KMS-11 (cell line): Measurements from ENCODE around the gene PRPF18.

ENCODE experiments used
- H2AFZ ChIP-seq: fragments of 200-600 bp; sonication (generic); 2 replicates; pipeline ENCODE4 v1.6.1; 2016; ENCODE audit warnings: antibody characterized with exemption, mixed run types, low read depth
- H3K27ac ChIP-seq: fragments of 200-600 bp; sonication (generic); 2 replicates; pipeline ENCODE4 v1.6.1; 2016; ENCODE audit warnings: mild to moderate bottlenecking, mixed run types
- H3K27me3 ChIP-seq: fragments of 200-600 bp; sonication (generic); 2 replicates; pipeline ENCODE4 v1.6.1; 2017; ENCODE audit warnings: mild to moderate bottlenecking, low read depth, mixed run types, moderate library complexity; ENCODE audit not compliant: insufficient read depth
- H3K36me3 ChIP-seq: fragments of 200-600 bp; sonication (generic); 2 replicates; pipeline ENCODE4 v1.6.1; 2017; ENCODE audit warnings: mild to moderate bottlenecking, mixed run types; ENCODE audit not compliant: insufficient read depth
- H3K4me1 ChIP-seq: fragments of 200-600 bp; sonication (generic); 2 replicates; pipeline ENCODE4 v1.6.1; 2016; ENCODE audit warnings: mild to moderate bottlenecking, low read depth, mixed run types; ENCODE audit not compliant: poor library complexity, severe bottlenecking
- H3K4me2 ChIP-seq: fragments of 200-600 bp; sonication (generic); 2 replicates; pipeline ENCODE4 v1.7.0; 2016; ENCODE audit warnings: mild to moderate bottlenecking, mixed run types
- H3K4me3 ChIP-seq: fragments of 200-600 bp; sonication (generic); IDR thresholded peaks from 2 replicates; pipeline ENCODE4 v1.6.1; 2017; ENCODE audit warnings: low read depth, low read length, mixed read lengths; ENCODE audit not compliant: insufficient read depth
- H3K79me2 ChIP-seq: fragments of 200-600 bp; sonication (generic); 2 replicates; pipeline ENCODE4 v1.6.1; 2016; ENCODE audit warnings: low read depth, mixed run types; ENCODE audit not compliant: insufficient read depth
- H3K9ac ChIP-seq: fragments of 200-600 bp; sonication (generic); 2 replicates; pipeline ENCODE4 v1.6.1; 2016; ENCODE audit warnings: mild to moderate bottlenecking, mixed run types
- H4K20me1 ChIP-seq: fragments of 200-600 bp; sonication (generic); 2 replicates; pipeline ENCODE4 v1.6.1; 2016; ENCODE audit warnings: mild to moderate bottlenecking, mixed run types; ENCODE audit not compliant: insufficient read depth
- CTCF ChIP-seq: fragments of 200-600 bp; sonication (generic); conservative IDR thresholded peaks from 2 replicates; pipeline ENCODE4 v1.6.1; 2017; ENCODE audit warnings: low read depth, mild to moderate bottlenecking, antibody characterized with exemption, low read length, moderate library complexity, mixed read lengths

The PRPF18 gene

GRCh38 chr10:13624630-13625029 lies 37.9 kb downstream of the PRPF18 start:
- Histone ChIP-seq H3K36me3 (no peaks in the 10 kb centered on the region), H3K27ac (no peak overlapping the region), H2AFZ (no peak overlapping the region), H4K20me1 (no peaks in the 10 kb centered on the region), H3K4me3 (no peak overlapping the region), H3K4me1 (no peaks in the 10 kb centered on the region), H3K27me3 (no peaks in the 10 kb centered on the region), H3K79me2 (no peaks in the 10 kb centered on the region), H3K9ac (no peak overlapping the region), H3K4me2 (no peak overlapping the region)
- TF ChIP-seq CTCF = no peak

DNA sequence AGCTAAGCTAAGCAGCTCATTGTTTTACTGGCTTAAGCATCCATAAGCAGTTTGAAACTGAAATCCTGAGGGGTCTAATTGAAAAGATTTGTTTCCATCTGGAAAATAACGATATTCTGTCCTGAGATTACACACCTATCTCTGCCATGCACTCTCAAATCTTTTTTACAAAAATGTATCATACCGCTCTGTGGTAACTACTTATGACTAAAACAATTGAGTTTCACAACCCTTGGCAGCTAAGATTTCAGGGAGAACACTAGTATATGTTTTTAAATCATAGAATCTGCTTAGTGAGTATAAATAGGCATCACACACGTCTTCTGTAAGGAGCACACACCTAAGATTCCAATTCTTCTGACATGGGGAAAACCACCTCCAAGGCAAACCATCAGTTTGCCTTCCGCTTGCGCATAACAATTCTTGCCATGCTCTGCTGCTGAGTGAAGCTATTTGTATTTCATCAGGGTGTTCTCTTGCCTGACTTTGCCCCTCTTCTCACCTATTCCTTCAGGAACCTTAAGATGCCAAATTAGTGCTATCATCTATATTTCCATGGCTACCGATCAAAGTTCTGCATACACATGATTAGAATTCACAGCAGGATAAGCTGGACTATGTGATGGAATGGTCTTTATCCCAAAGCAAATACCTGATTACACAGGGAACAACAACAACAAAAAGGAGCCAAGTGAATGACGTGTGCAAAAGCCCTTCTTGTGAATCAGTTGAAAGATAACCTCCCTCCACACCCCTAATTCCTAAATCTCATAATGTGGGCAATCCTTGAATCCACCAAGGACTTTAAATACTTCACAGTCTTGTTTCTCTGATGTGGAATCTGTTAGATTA lies 40.9 kb downstream of the PRPF18 start:
- no peaks in the 10 kb centered on the region for H3K27me3 ChIP-seq
- no peaks in the 10 kb centered on the region for H4K20me1 ChIP-seq
- no peak overlapping the region for H3K9ac ChIP-seq
- H3K79me2 ChIP-seq = no peaks in the 10 kb centered on the region
- TF ChIP-seq CTCF = no peak
- no peaks in the 10 kb centered on the region for H3K36me3 ChIP-seq
- H3K4me3 ChIP-seq = no peak overlapping the region
- H3K4me2 ChIP-seq = no peak overlapping the region
- H3K27ac ChIP-seq = no peak overlapping the region
- no peaks in the 10 kb centered on the region for H3K4me1 ChIP-seq
- no peak overlapping the region for H2AFZ ChIP-seq

GRCh38 chr10:13628661-13629060 lies 41.9 kb downstream of the PRPF18 start:
- no peaks in the 10 kb centered on the region for H4K20me1 ChIP-seq
- H3K36me3 ChIP-seq = no peaks in the 10 kb centered on the region
- H3K79me2 ChIP-seq = no peaks in the 10 kb centered on the region
- TF ChIP-seq CTCF = no peak
- H3K4me3 ChIP-seq = no peak overlapping the region
- no peaks in the 10 kb centered on the region for H3K4me1 ChIP-seq
- no peak overlapping the region for H3K9ac ChIP-seq
- no peak overlapping the region for H2AFZ ChIP-seq
- no peak overlapping the region for H3K4me2 ChIP-seq
- no peaks in the 10 kb centered on the region for H3K27me3 ChIP-seq
- no peak overlapping the region for H3K27ac ChIP-seq

DNA sequence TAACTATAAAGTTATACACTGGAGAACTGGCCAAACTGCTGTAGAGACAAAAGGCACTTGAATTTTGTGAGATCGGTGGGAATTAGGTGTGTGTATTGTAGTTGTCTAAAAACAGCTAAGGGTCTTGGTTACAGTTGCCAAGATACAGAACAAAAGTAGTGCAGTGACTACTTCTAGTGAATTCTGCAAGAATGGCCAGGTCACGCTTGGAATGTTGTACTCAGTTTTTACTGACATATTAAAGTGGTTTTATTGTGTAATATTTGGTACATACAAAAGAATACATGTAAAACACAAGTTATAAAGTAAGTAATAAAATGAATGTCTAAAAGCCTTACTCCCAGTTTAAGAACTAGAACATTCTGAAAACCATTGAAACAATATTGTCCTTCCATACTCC lies 42.4 kb downstream of the PRPF18 start:
- Histone ChIP-seq H3K9ac (no peak overlapping the region), H4K20me1 (no peaks in the 10 kb centered on the region), H3K27ac (no peak overlapping the region), H3K36me3 (no peaks in the 10 kb centered on the region), H3K4me2 (no peak overlapping the region), H3K79me2 (no peaks in the 10 kb centered on the region), H3K4me3 (no peak overlapping the region), H2AFZ (no peak overlapping the region), H3K4me1 (no peaks in the 10 kb centered on the region), H3K27me3 (no peaks in the 10 kb centered on the region)
- TF ChIP-seq CTCF = no peak
